NCI-H2196 treated with DMSO at 0.1 percent for 48 hours (cell line): ENCODE measurements around the gene FBXO15.
A peak's percentile ranks its signal among the peaks of the same experiment; 100 is the strongest.

ENCODE experiments used
- DNase-seq: peaks from one replicate; lab custom pipeline; 2025; ENCODE audit not compliant: unreplicated experiment; lab: John Stamatoyannopoulos, UW

Gene FBXO15

GRCh38 chr18:74115046-74115445 is 32.6 kb downstream of the FBXO15 start:
- no peak for DNase-seq

- DNase-seq: no peak
Measured at GRCh38 chr18:74114116-74114515, 33.5 kb downstream of the FBXO15 start.

GRCh38 chr18:74113711-74114110 is 33.9 kb downstream of the FBXO15 start:
- DNase-seq: no peak

- no peak for DNase-seq
Measured at GRCh38 chr18:74110976-74111375, 36.7 kb downstream of the FBXO15 start.

- DNase-seq: no peak
Measured at GRCh38 chr18:74110149-74110548, 37.5 kb downstream of the FBXO15 start.

GRCh38 chr18:74108460-74108859 is 39.2 kb downstream of the FBXO15 start:
- DNase-seq: no peak

- DNase-seq: no peak
Measured at GRCh38 chr18:74097803-74098202, 49.8 kb downstream of the FBXO15 start.

GRCh38 chr18:74092922-74093321 is 54.7 kb downstream of the FBXO15 start:
- no peak for DNase-seq

GRCh38 chr18:74084184-74084855 is 63.3 kb downstream of the FBXO15 start:
- DNase-seq: no peak

GRCh38 chr18:74083557-74083952 is 64.1 kb downstream of the FBXO15 start:
- no peak for DNase-seq

- no peak for DNase-seq
Measured at GRCh38 chr18:74082742-74083556, 64.7 kb downstream of the FBXO15 start.

GRCh38 chr18:74081966-74082741 is 65.5 kb downstream of the FBXO15 start:
- DNase-seq: peak; percentile 3

GRCh38 chr18:74078257-74078656 is 69.4 kb downstream of the FBXO15 start:
- DNase-seq: no peak

- no peak for DNase-seq
Measured at GRCh38 chr18:74074668-74075564, 72.7 kb downstream of the FBXO15 start.

GRCh38 chr18:74073957-74074667 is 73.5 kb downstream of the FBXO15 start:
- DNase-seq: no peak

- DNase-seq: no peak
Measured at GRCh38 chr18:74069178-74070050, 78.2 kb downstream of the FBXO15 start.

GRCh38 chr18:74068296-74068695 is 79.3 kb downstream of the FBXO15 start:
- no peak for DNase-seq

GRCh38 chr18:74066018-74066417 is 81.6 kb downstream of the FBXO15 start:
- DNase-seq: no peak

- DNase-seq: no peak
Measured at GRCh38 chr18:74065366-74065765, 82.3 kb downstream of the FBXO15 start.
